Suprapubic skin (tissue), 4 donors: Measurements from ENCODE around the gene ANO9. TPM values are rescaled to one million over a fixed set of nuclear protein-coding genes. Genes with fewer than 3 reads are reported as not detected.

Source experiments
- DNase-seq, 2 donors: peaks; one replicate each; pipeline ENCODE4 v3.0.0-alpha.2; 2019; ENCODE audit warnings: low spot score in 2 of 2
- H3K27ac ChIP-seq: fragments of 200-600 bp; sonication (generic); one replicate; pipeline ENCODE4 v1.5.1; 2019
- H3K27me3 ChIP-seq: fragments of 200-600 bp; sonication (generic); one replicate; pipeline ENCODE4 v1.5.1; 2019
- H3K36me3 ChIP-seq: fragments of 200-600 bp; sonication (generic); one replicate; pipeline ENCODE4 v1.5.1; 2019
- H3K4me1 ChIP-seq: fragments of 200-600 bp; sonication (generic); one replicate; pipeline ENCODE4 v1.5.1; 2019
- H3K4me3 ChIP-seq: fragments of 200-600 bp; sonication (generic); one replicate; pipeline ENCODE4 v1.5.1; 2019; ENCODE audit warnings: mild to moderate bottlenecking
- H3K9me3 ChIP-seq: fragments of 200-600 bp; sonication (generic); one replicate; pipeline ENCODE4 v1.5.1; 2019
- EP300 ChIP-seq: sonication (generic); formaldehyde crosslinking; IDR thresholded peaks from one replicate; pipeline ENCODE4 v1.6.1; 2017; ENCODE audit warnings: antibody characterized with exemption
- POLR2A ChIP-seq, 2 donors: fragments of 450-650 bp; IDR thresholded peaks; one replicate each; pipeline ENCODE4 v1.6.1; 2017; ENCODE audit warnings: antibody characterized with exemption in 2 of 2, mild to moderate bottlenecking in 2 of 2, moderate library complexity in 2 of 2
- POLR2AphosphoS5 ChIP-seq, 3 donors: sonication (generic); formaldehyde crosslinking; IDR thresholded peaks; one replicate each; pipeline ENCODE4 v1.6.1; 2017; ENCODE audit warnings: antibody characterized with exemption in 3 of 3
- WGBS: methylation state at CpG from one replicate; pipeline ENCODE4 v1.1.5; 2018; 5-methylcytosine and 5-hydroxymethylcytosine counted together
- total RNA-seq, 4 donors: library from RNA; depleted of rRNA; stranded (reverse); fragments of >200 nt; gene quantifications; one replicate each; pipeline ENCODE4 v1.1.0, GENCODE V29; 2016
- TF ChIP-seq, protein P1 (sequence below), 2 donors: fragments of 200-600 bp in 1 of 2; fragments of 450-650 bp in 1 of 2; sonication (generic) in 1 of 2; IDR thresholded peaks; one replicate each; pipeline ENCODE4 v1.5.1; 2016 to 2019; ENCODE audit warnings: antibody characterized with exemption in 2 of 2, mild to moderate bottlenecking in 1 of 2, moderate library complexity in 1 of 2

The ANO9 gene
- total RNA-seq, 4 donors from 2014 or later = 76.8 to 166 (median 103) TPM

DNA sequence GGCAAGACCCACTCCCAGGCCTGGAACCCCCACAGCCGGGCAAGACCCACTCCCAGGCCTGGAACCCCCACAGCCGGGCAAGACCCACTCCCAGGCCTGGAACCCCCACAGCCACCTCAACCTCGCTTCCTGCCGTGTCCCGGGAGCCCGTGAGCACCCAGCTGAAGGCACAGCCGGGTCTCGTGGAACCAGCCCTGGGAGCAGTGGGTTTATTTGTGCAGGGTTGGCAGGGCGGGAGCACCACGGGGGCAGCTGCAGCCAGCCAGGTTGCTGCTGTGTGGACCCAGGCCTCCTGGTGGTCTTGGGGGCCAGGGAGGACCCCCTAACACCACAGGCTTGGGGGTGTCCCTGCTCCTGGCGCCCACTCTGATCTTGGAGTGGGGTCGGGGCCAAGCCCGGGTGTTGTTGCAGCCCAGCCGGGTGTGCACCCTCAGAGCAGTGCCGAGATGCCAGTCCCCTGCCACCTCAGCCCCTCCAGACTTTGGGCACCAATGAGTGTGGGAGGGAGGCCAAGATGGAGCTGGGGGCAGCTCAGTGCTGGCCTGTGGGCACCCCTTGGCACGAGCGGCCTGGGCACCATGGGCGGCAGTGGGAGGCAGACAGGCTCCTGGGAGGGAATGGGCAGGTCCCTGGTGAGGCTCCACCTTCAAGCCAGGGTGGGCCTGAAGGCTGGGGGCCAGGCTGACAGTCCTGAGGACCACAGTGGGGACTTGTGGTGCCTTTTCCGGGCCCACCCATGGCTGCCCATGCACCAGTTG, 56.0 kb downstream of the ANO9 start:
- H3K4me3 ChIP-seq = no peak overlapping the region
- 100% methylated on average over 1 of the region's 19 CpGs for WGBS
- H3K27ac ChIP-seq = no peak overlapping the region
- H3K9me3 ChIP-seq = no peaks in the 10 kb centered on the region
- no peak for TF ChIP-seq POLR2A (IDR thresholded peaks at IDR 0.05)
- TF ChIP-seq POLR2AphosphoS5 (IDR thresholded peaks at IDR 0.05) = no peak
- TF ChIP-seq, protein P1, sequence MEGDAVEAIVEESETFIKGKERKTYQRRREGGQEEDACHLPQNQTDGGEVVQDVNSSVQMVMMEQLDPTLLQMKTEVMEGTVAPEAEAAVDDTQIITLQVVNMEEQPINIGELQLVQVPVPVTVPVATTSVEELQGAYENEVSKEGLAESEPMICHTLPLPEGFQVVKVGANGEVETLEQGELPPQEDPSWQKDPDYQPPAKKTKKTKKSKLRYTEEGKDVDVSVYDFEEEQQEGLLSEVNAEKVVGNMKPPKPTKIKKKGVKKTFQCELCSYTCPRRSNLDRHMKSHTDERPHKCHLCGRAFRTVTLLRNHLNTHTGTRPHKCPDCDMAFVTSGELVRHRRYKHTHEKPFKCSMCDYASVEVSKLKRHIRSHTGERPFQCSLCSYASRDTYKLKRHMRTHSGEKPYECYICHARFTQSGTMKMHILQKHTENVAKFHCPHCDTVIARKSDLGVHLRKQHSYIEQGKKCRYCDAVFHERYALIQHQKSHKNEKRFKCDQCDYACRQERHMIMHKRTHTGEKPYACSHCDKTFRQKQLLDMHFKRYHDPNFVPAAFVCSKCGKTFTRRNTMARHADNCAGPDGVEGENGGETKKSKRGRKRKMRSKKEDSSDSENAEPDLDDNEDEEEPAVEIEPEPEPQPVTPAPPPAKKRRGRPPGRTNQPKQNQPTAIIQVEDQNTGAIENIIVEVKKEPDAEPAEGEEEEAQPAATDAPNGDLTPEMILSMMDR (IDR thresholded peaks at IDR 0.05) = no peak
- TF ChIP-seq EP300 = no peak
- peaks cover 3% of the 10 kb centered on the region for H3K27me3 ChIP-seq
- no peaks in the 10 kb centered on the region for H3K36me3 ChIP-seq
- DNase-seq = no peak
- peaks cover under 1% of the 10 kb centered on the region for H3K4me1 ChIP-seq

DNA sequence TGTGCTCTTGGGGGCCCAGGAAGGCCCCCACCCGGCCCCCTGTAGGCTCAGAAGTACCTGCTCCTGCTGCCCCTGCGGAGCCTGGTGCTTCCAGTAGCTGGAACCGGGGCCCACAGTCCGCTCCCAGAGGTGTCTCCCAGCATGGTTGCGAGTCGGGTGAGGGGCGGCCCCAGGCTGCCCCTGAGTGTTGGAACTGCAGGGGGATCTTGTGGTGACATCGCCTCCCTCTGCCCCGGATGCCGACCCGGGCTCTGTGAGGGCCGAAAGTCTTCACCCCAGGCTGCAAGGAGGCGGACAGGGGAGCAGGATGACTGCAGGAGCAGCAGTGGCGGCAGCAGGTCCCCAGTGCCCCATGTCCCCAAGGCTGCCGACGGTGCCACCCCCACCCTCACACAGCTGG, 57.3 kb downstream of the ANO9 start:
- H3K27me3 ChIP-seq = peaks cover 13% of the 10 kb centered on the region
- no peak for DNase-seq
- H3K36me3 ChIP-seq = no peaks in the 10 kb centered on the region
- H3K27ac ChIP-seq = no peak overlapping the region
- no peak overlapping the region for H3K4me3 ChIP-seq
- no CpG with 5 or more reads among the region's 16 CpGs for WGBS
- no peaks in the 10 kb centered on the region for H3K4me1 ChIP-seq
- TF ChIP-seq EP300 = no peak
- no peak for TF ChIP-seq POLR2AphosphoS5 (IDR thresholded peaks at IDR 0.05)
- TF ChIP-seq, protein P1 (IDR thresholded peaks at IDR 0.05) = no peak
- no peak for TF ChIP-seq POLR2A (IDR thresholded peaks at IDR 0.05)
- H3K9me3 ChIP-seq = no peaks in the 10 kb centered on the region

DNA sequence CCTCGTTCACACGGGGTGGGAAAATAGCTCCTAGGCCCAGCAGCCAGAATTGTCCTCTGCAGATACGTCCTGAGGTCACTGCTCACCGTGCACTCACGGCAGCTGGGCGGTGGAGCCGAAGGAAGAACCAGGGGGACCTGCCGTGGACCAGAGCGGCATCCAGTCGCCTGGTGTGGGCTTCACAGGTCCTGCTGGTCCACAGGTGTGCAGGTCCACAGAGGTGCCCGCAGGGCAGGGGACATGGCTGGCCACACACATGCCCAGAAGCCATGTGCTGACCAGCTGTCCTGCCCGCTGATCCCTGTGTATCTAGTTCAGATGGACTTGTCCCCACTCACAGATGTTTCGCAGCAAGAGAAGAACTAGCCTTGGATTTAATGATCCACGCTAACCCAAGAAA, 58.4 kb downstream of the ANO9 start:
- Histone ChIP-seq H3K27ac (no peak overlapping the region), H3K4me3 (no peak overlapping the region), H3K4me1 (no peaks in the 10 kb centered on the region), H3K36me3 (no peaks in the 10 kb centered on the region), H3K9me3 (no peaks in the 10 kb centered on the region), H3K27me3 (peaks cover 13% of the 10 kb centered on the region)
- WGBS = 94% methylated on average over 13 of the region's 14 CpGs
- TF ChIP-seq POLR2A (IDR thresholded peaks at IDR 0.05) (no peak), POLR2AphosphoS5 (IDR thresholded peaks at IDR 0.05) (no peak), EP300 (no peak)
- TF ChIP-seq, protein P1 (IDR thresholded peaks at IDR 0.05) = no peak
- no peak for DNase-seq

DNA sequence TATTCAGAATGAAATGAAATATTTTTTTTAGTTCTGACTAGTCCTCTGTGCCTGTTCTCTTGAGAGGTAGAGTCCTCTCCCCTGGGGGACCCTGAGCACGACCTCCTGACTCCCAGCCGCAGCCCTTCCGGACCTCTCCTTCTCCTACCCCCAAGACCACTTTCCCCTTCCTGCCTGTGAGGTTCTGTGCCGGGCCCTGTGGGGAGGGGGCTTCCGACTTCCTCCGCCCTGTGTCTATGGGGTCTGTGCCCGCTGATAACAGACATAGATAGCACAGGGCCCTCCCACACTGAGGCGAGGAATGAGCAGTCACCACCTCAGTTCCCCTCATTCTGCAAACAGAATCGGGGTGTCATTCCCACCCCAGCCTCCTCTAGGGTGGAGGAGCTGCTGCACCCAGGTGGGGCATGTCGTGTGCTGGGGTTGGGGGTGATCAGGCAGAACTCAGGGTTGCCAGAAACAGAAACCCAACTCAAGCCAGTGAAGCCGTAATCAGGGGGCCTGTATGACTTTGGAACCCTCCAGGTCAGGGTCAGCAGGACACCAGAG, 59.7 kb downstream of the ANO9 start:
- WGBS = 70% methylated on average over 11 of the region's 11 CpGs
- H3K36me3 ChIP-seq = no peaks in the 10 kb centered on the region
- no peaks in the 10 kb centered on the region for H3K9me3 ChIP-seq
- no peak for TF ChIP-seq POLR2A (IDR thresholded peaks at IDR 0.05)
- no peak for TF ChIP-seq EP300
- TF ChIP-seq, protein P1 (IDR thresholded peaks at IDR 0.05) = no peak
- no peak for TF ChIP-seq POLR2AphosphoS5 (IDR thresholded peaks at IDR 0.05)
- peaks cover 13% of the 10 kb centered on the region for H3K27me3 ChIP-seq
- H3K4me3 ChIP-seq = no peak overlapping the region
- H3K4me1 ChIP-seq = no peaks in the 10 kb centered on the region
- no peak overlapping the region for H3K27ac ChIP-seq
- DNase-seq = no peak

DNA sequence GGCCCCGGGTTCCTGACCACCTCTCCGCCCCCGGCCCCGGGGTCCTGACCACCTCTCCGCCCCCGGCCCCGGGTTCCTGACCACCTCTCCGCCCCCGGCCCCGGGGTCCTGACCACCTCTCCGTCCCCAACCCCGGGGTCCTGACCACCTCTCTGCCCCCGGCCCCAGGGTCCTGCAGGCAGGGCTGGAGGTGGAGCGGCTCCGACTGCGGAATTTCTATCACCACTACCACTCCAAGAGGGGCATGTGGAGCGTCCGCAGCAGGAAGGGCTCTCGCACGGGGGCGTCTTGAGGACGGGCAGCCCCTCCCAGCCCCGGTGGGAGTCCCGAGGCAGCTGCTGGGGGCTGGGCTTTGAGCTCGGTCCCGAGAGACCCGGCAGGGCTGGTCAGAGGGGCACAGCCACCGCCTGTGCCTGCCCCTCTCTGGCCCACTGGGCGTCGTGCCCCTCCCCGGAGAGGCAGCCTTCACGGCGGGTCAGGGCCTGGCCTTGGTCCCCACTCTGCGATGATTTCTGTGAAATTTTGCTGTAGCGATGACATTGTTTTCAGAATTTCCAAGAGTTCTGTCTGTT, 60.2 kb downstream of the ANO9 start:
- Histone ChIP-seq H3K9me3 (no peaks in the 10 kb centered on the region), H3K36me3 (no peaks in the 10 kb centered on the region), H3K4me3 (no peak overlapping the region), H3K27me3 (peaks cover 13% of the 10 kb centered on the region), H3K4me1 (no peaks in the 10 kb centered on the region), H3K27ac (no peak overlapping the region)
- no peak for TF ChIP-seq POLR2A (IDR thresholded peaks at IDR 0.05)
- no peak for DNase-seq
- WGBS = 79% methylated on average over 31 of the region's 35 CpGs
